ENCODE results near the gene CHCHD4. TPM values are rescaled to one million over a fixed set of nuclear protein-coding genes. Genes with fewer than 3 reads are reported as not detected.

The CHCHD4 gene
- polyA plus RNA-seq, 1 donor from 2014 or later: 24.6 TPM

GRCh38 chr3:14097616-14098391, 26.9 kb downstream of the CHCHD4 start:
- H3K9ac ChIP-seq (ENCODE audit: low read length): no peak overlapping the region
- H2AFZ ChIP-seq (ENCODE audit: low read depth, low read length): no peak overlapping the region
- TF ChIP-seq REST (IDR thresholded peaks at IDR 0.05; ENCODE audit: borderline replicate concordance): no peak
- no peak for TF ChIP-seq EZH2 (IDR thresholded peaks at IDR 0.05; ENCODE audit: borderline replicate concordance, insufficient read depth, low read length, poor library complexity, severe bottlenecking)
- TF ChIP-seq TAF1 (IDR thresholded peaks at IDR 0.05; ENCODE audit: low read depth): no peak
- no peak for TF ChIP-seq POLR2AphosphoS5 (IDR thresholded peaks at IDR 0.05)
- TF ChIP-seq RAD21 (conservative IDR thresholded peaks at IDR 0.05): no peak
- no peak for TF ChIP-seq MXI1 (conservative IDR thresholded peaks at IDR 0.05; ENCODE audit: poor library complexity, severe bottlenecking)
- TF ChIP-seq, protein P1, sequence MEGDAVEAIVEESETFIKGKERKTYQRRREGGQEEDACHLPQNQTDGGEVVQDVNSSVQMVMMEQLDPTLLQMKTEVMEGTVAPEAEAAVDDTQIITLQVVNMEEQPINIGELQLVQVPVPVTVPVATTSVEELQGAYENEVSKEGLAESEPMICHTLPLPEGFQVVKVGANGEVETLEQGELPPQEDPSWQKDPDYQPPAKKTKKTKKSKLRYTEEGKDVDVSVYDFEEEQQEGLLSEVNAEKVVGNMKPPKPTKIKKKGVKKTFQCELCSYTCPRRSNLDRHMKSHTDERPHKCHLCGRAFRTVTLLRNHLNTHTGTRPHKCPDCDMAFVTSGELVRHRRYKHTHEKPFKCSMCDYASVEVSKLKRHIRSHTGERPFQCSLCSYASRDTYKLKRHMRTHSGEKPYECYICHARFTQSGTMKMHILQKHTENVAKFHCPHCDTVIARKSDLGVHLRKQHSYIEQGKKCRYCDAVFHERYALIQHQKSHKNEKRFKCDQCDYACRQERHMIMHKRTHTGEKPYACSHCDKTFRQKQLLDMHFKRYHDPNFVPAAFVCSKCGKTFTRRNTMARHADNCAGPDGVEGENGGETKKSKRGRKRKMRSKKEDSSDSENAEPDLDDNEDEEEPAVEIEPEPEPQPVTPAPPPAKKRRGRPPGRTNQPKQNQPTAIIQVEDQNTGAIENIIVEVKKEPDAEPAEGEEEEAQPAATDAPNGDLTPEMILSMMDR (IDR thresholded peaks at IDR 0.05; ENCODE audit: poor library complexity, severe bottlenecking): no peak
- TF ChIP-seq SMC3 (conservative IDR thresholded peaks at IDR 0.05; ENCODE audit: poor library complexity): no peak
- TF ChIP-seq EP300 (conservative IDR thresholded peaks at IDR 0.05; ENCODE audit: poor library complexity, severe bottlenecking): no peak
- no peaks in the 10 kb centered on the region for H3K27me3 ChIP-seq (ENCODE audit: insufficient read depth, low read depth, low read length)
- H4K20me1 ChIP-seq (ENCODE audit: insufficient read depth): no peaks in the 10 kb centered on the region
- no peaks in the 10 kb centered on the region for H3K9me2 ChIP-seq (ENCODE audit: insufficient read depth, low read length)
- H3K4me3 ChIP-seq (ENCODE audit: low read length): no peak overlapping the region
- no peaks in the 10 kb centered on the region for H3F3A ChIP-seq (ENCODE audit: insufficient read depth, low read length, poor library complexity, severe bottlenecking)
- H3K36me3 ChIP-seq (ENCODE audit: insufficient read depth, low read length): no peaks in the 10 kb centered on the region
- H3K27ac ChIP-seq (ENCODE audit: low read length): no peak overlapping the region
- no peaks in the 10 kb centered on the region for H3K9me3 ChIP-seq (ENCODE audit: low read length)
- no peaks in the 10 kb centered on the region for H3K79me2 ChIP-seq (replicated peaks; ENCODE audit: insufficient read depth, low read length)
- no peak overlapping the region for H3K4me2 ChIP-seq (ENCODE audit: low read length)

DNA sequence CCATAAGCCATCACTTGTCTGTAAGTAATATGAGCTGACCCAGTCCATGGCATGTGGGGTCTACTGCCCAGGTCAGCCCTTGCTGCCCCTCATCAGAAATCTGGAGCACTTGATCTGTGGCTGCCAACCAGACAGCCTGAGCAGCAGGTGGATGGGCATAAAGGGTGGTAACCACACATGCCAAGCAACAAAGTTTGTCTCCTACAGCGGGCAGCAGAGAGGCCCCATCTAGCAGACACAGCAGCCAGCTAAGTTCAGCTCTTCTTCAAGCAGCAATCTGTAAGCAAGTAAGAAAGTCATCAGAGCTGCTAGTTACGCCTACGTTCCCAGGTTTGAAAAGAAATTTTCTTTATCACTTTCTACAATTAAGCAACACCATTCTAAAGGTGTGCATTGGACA, 27.9 kb downstream of the CHCHD4 start:
- Histone ChIP-seq H3K9me3 (ENCODE audit: low read length) (no peaks in the 10 kb centered on the region), H3K9me2 (ENCODE audit: insufficient read depth, low read length) (no peaks in the 10 kb centered on the region), H3K4me3 (ENCODE audit: low read length) (no peak overlapping the region), H4K20me1 (ENCODE audit: insufficient read depth) (no peaks in the 10 kb centered on the region), H3K27me3 (ENCODE audit: insufficient read depth, low read depth, low read length) (no peaks in the 10 kb centered on the region), H3K9ac (ENCODE audit: low read length) (no peak overlapping the region), H3K79me2 (replicated peaks; ENCODE audit: insufficient read depth, low read length) (no peaks in the 10 kb centered on the region), H3K4me2 (ENCODE audit: low read length) (no peak overlapping the region), H3K36me3 (ENCODE audit: insufficient read depth, low read length) (no peaks in the 10 kb centered on the region), H2AFZ (ENCODE audit: low read depth, low read length) (no peak overlapping the region), H3F3A (ENCODE audit: insufficient read depth, low read length, poor library complexity, severe bottlenecking) (no peaks in the 10 kb centered on the region), H3K27ac (ENCODE audit: low read length) (no peak overlapping the region)
- no peak for TF ChIP-seq TAF1 (IDR thresholded peaks at IDR 0.05; ENCODE audit: low read depth)
- TF ChIP-seq, protein P1 (IDR thresholded peaks at IDR 0.05; ENCODE audit: poor library complexity, severe bottlenecking): no peak
- no peak for TF ChIP-seq RAD21 (conservative IDR thresholded peaks at IDR 0.05)
- TF ChIP-seq POLR2AphosphoS5 (IDR thresholded peaks at IDR 0.05): no peak
- no peak for TF ChIP-seq MXI1 (conservative IDR thresholded peaks at IDR 0.05; ENCODE audit: poor library complexity, severe bottlenecking)
- no peak for TF ChIP-seq EP300 (conservative IDR thresholded peaks at IDR 0.05; ENCODE audit: poor library complexity, severe bottlenecking)
- TF ChIP-seq REST (IDR thresholded peaks at IDR 0.05; ENCODE audit: borderline replicate concordance): no peak
- TF ChIP-seq EZH2 (IDR thresholded peaks at IDR 0.05; ENCODE audit: borderline replicate concordance, insufficient read depth, low read length, poor library complexity, severe bottlenecking): no peak

All from neural cell (in vitro differentiated cells).